ENCODE measurements around the gene SARM1. TPM values are rescaled to one million over a fixed set of nuclear protein-coding genes. Genes with fewer than 3 reads are reported as not detected.

SARM1 gene
- total RNA-seq, 1 donor from 2014 or later: 5.7 TPM

GRCh38 chr17:28347261-28347891 lies 24.1 kb upstream of the SARM1 start:
- Histone ChIP-seq H3K27me3 (ENCODE audit: control insufficient read depth in 3 of 3, insufficient read depth in 3 of 3, low read length in 3 of 3) (no peaks in the 10 kb centered on the region), H3K4me1 (ENCODE audit: control insufficient read depth in 3 of 3, insufficient read depth in 3 of 3, low read length in 3 of 3) (peaks cover 3 to 35% (median 23%) of the 10 kb centered on the region in 3 donors), H3K4me3 (ENCODE audit: low read length in 3 of 3) (no peak overlapping the region), H3K9ac (ENCODE audit: low read depth in 1 of 3, low read length in 3 of 3) (peak overlapping the region in 2 of 3 donors; percentile 20 to 33), H3K36me3 (ENCODE audit: control insufficient read depth in 3 of 3, insufficient read depth in 3 of 3, low read length in 3 of 3) (peaks cover 84 to 94% (median 92%) of the 10 kb centered on the region in 3 donors), H3K27ac (ENCODE audit: low read depth, low read length) (no peak overlapping the region), H3K9me3 (ENCODE audit: control insufficient read depth in 3 of 3, low read length in 3 of 3) (no peaks in the 10 kb centered on the region)

GRCh38 chr17:28348979-28349378 lies 22.5 kb upstream of the SARM1 start:
- Histone ChIP-seq H3K9me3 (ENCODE audit: control insufficient read depth in 3 of 3, low read length in 3 of 3) (no peaks in the 10 kb centered on the region), H3K9ac (ENCODE audit: low read depth in 1 of 3, low read length in 3 of 3) (no peak overlapping the region), H3K4me1 (ENCODE audit: control insufficient read depth in 3 of 3, insufficient read depth in 3 of 3, low read length in 3 of 3) (peaks cover 3 to 26% (median 18%) of the 10 kb centered on the region in 3 donors), H3K36me3 (ENCODE audit: control insufficient read depth in 3 of 3, insufficient read depth in 3 of 3, low read length in 3 of 3) (peaks cover 81 to 96% (median 90%) of the 10 kb centered on the region in 3 donors), H3K27ac (ENCODE audit: low read depth, low read length) (no peak overlapping the region), H3K27me3 (ENCODE audit: control insufficient read depth in 3 of 3, insufficient read depth in 3 of 3, low read length in 3 of 3) (no peaks in the 10 kb centered on the region), H3K4me3 (ENCODE audit: low read length in 3 of 3) (no peak overlapping the region)

- Histone ChIP-seq H3K9ac (ENCODE audit: low read depth in 1 of 3, low read length in 3 of 3) (no peak overlapping the region), H3K36me3 (ENCODE audit: control insufficient read depth in 3 of 3, insufficient read depth in 3 of 3, low read length in 3 of 3) (peaks cover 77 to 95% (median 90%) of the 10 kb centered on the region in 3 donors), H3K27me3 (ENCODE audit: control insufficient read depth in 3 of 3, insufficient read depth in 3 of 3, low read length in 3 of 3) (no peaks in the 10 kb centered on the region), H3K27ac (ENCODE audit: low read depth, low read length) (no peak overlapping the region), H3K4me3 (ENCODE audit: low read length in 3 of 3) (no peak overlapping the region), H3K9me3 (ENCODE audit: control insufficient read depth in 3 of 3, low read length in 3 of 3) (no peaks in the 10 kb centered on the region), H3K4me1 (ENCODE audit: control insufficient read depth in 3 of 3, insufficient read depth in 3 of 3, low read length in 3 of 3) (peaks cover 1 to 18% (median 17%) of the 10 kb centered on the region in 3 donors)
Observed at GRCh38 chr17:28350271-28350670, 21.2 kb upstream of the SARM1 start.

- peak within 1 kb of the TSS; percentile 92 for H3K27ac ChIP-seq (ENCODE audit: low read depth, low read length)
- peak within 1 kb of the TSS; percentile 93 to 98 (median 98) for H3K9ac ChIP-seq (ENCODE audit: low read depth in 1 of 3, low read length in 3 of 3)
- peaks cover 22 to 30% (median 22%) of the 10 kb centered on the region in 3 donors for H3K4me1 ChIP-seq (ENCODE audit: control insufficient read depth in 3 of 3, insufficient read depth in 3 of 3, low read length in 3 of 3)
- H3K9me3 ChIP-seq (ENCODE audit: control insufficient read depth in 3 of 3, low read length in 3 of 3): no peaks in the 10 kb centered on the region
- H3K27me3 ChIP-seq (ENCODE audit: control insufficient read depth in 3 of 3, insufficient read depth in 3 of 3, low read length in 3 of 3): no peaks in the 10 kb centered on the region
- H3K4me3 ChIP-seq (ENCODE audit: low read length in 3 of 3): peak within 1 kb of the TSS; percentile 85 to 97 (median 97)
- peaks cover 47 to 56% (median 53%) of the 10 kb centered on the region in 3 donors for H3K36me3 ChIP-seq (ENCODE audit: control insufficient read depth in 3 of 3, insufficient read depth in 3 of 3, low read length in 3 of 3)
Observed at GRCh38 chr17:28357061-28357900, 14.2 kb upstream of the SARM1 start, which contains the start of gene POLDIP2. Gene POLDIP2, minus strand, starts transcription at chr17:28357527. Its CDS starts 79 bp downstream, at chr17:28357448.

- no peaks in the 10 kb centered on the region for H3K27me3 ChIP-seq (ENCODE audit: control insufficient read depth in 3 of 3, insufficient read depth in 3 of 3, low read length in 3 of 3)
- H3K36me3 ChIP-seq (ENCODE audit: control insufficient read depth in 3 of 3, insufficient read depth in 3 of 3, low read length in 3 of 3): peaks cover 53 to 59% (median 56%) of the 10 kb centered on the region in 3 donors
- H3K9ac ChIP-seq (ENCODE audit: low read depth in 1 of 3, low read length in 3 of 3): peak overlapping the region; percentile 73 to 98 (median 84)
- H3K4me1 ChIP-seq (ENCODE audit: control insufficient read depth in 3 of 3, insufficient read depth in 3 of 3, low read length in 3 of 3): peaks cover 22 to 30% (median 22%) of the 10 kb centered on the region in 3 donors
- no peaks in the 10 kb centered on the region for H3K9me3 ChIP-seq (ENCODE audit: control insufficient read depth in 3 of 3, low read length in 3 of 3)
- peak overlapping the region; percentile 85 to 97 (median 97) for H3K4me3 ChIP-seq (ENCODE audit: low read length in 3 of 3)
- peak overlapping the region; percentile 92 for H3K27ac ChIP-seq (ENCODE audit: low read depth, low read length)
Observed at GRCh38 chr17:28357901-28358197, 13.6 kb upstream of the SARM1 start.

GRCh38 chr17:28363186-28363585 lies 8.3 kb upstream of the SARM1 start:
- Histone ChIP-seq H3K9me3 (ENCODE audit: control insufficient read depth in 3 of 3, low read length in 3 of 3) (no peaks in the 10 kb centered on the region), H3K27me3 (ENCODE audit: control insufficient read depth in 3 of 3, insufficient read depth in 3 of 3, low read length in 3 of 3) (no peaks in the 10 kb centered on the region), H3K4me1 (ENCODE audit: control insufficient read depth in 3 of 3, insufficient read depth in 3 of 3, low read length in 3 of 3) (peaks cover 5 to 7% (median 6%) of the 10 kb centered on the region in 3 donors), H3K27ac (ENCODE audit: low read depth, low read length) (no peak overlapping the region), H3K9ac (ENCODE audit: low read depth in 1 of 3, low read length in 3 of 3) (no peak overlapping the region), H3K36me3 (ENCODE audit: control insufficient read depth in 3 of 3, insufficient read depth in 3 of 3, low read length in 3 of 3) (peaks cover 49 to 56% (median 55%) of the 10 kb centered on the region in 3 donors), H3K4me3 (ENCODE audit: low read length in 3 of 3) (no peak overlapping the region)

GRCh38 chr17:28363776-28364650 lies 7.5 kb upstream of the SARM1 start:
- Histone ChIP-seq H3K27ac (ENCODE audit: low read depth, low read length) (no peak overlapping the region), H3K9me3 (ENCODE audit: control insufficient read depth in 3 of 3, low read length in 3 of 3) (no peaks in the 10 kb centered on the region), H3K36me3 (ENCODE audit: control insufficient read depth in 3 of 3, insufficient read depth in 3 of 3, low read length in 3 of 3) (peaks cover 49 to 56% (median 54%) of the 10 kb centered on the region in 3 donors), H3K27me3 (ENCODE audit: control insufficient read depth in 3 of 3, insufficient read depth in 3 of 3, low read length in 3 of 3) (no peaks in the 10 kb centered on the region), H3K9ac (ENCODE audit: low read depth in 1 of 3, low read length in 3 of 3) (no peak overlapping the region), H3K4me3 (ENCODE audit: low read length in 3 of 3) (no peak overlapping the region), H3K4me1 (ENCODE audit: control insufficient read depth in 3 of 3, insufficient read depth in 3 of 3, low read length in 3 of 3) (no peaks in the 10 kb centered on the region)

GRCh38 chr17:28364665-28365363 lies 6.7 kb upstream of the SARM1 start, which contains the start of gene SEBOX:
Gene SEBOX, minus strand, starts transcription at chr17:28365199. Its CDS starts 48 bp downstream, at chr17:28365151.
- Histone ChIP-seq H3K27ac (ENCODE audit: low read depth, low read length) (no peak within 1 kb of the TSS), H3K4me3 (ENCODE audit: low read length in 3 of 3) (no peak within 1 kb of the TSS), H3K4me1 (ENCODE audit: control insufficient read depth in 3 of 3, insufficient read depth in 3 of 3, low read length in 3 of 3) (peaks cover 0 to 1% (median under 1%) of the 10 kb centered on the region in 3 donors), H3K9ac (ENCODE audit: low read depth in 1 of 3, low read length in 3 of 3) (no peak within 1 kb of the TSS), H3K36me3 (ENCODE audit: control insufficient read depth in 3 of 3, insufficient read depth in 3 of 3, low read length in 3 of 3) (peaks cover 45 to 51% (median 48%) of the 10 kb centered on the region in 3 donors), H3K9me3 (ENCODE audit: control insufficient read depth in 3 of 3, low read length in 3 of 3) (no peaks in the 10 kb centered on the region), H3K27me3 (ENCODE audit: control insufficient read depth in 3 of 3, insufficient read depth in 3 of 3, low read length in 3 of 3) (no peaks in the 10 kb centered on the region)

- peaks cover 39 to 44% (median 41%) of the 10 kb centered on the region in 3 donors for H3K36me3 ChIP-seq (ENCODE audit: control insufficient read depth in 3 of 3, insufficient read depth in 3 of 3, low read length in 3 of 3)
- peaks cover 0 to 8% (median 7%) of the 10 kb centered on the region in 3 donors for H3K4me1 ChIP-seq (ENCODE audit: control insufficient read depth in 3 of 3, insufficient read depth in 3 of 3, low read length in 3 of 3)
- H3K9me3 ChIP-seq (ENCODE audit: control insufficient read depth in 3 of 3, low read length in 3 of 3): no peaks in the 10 kb centered on the region
- no peaks in the 10 kb centered on the region for H3K27me3 ChIP-seq (ENCODE audit: control insufficient read depth in 3 of 3, insufficient read depth in 3 of 3, low read length in 3 of 3)
- H3K4me3 ChIP-seq (ENCODE audit: low read length in 3 of 3): no peak overlapping the region
- H3K9ac ChIP-seq (ENCODE audit: low read depth in 1 of 3, low read length in 3 of 3): no peak overlapping the region
- H3K27ac ChIP-seq (ENCODE audit: low read depth, low read length): no peak overlapping the region
Observed at GRCh38 chr17:28365487-28365886, 6.0 kb upstream of the SARM1 start.
